CD4-positive, alpha-beta T cell treated with Interleukin-6 for 4 hours (primary cell): ENCODE results near the gene SIN3A.
"Not testable (repeated sequence)": the region's sequence is repeated elsewhere in the genome, so short reads cannot be mapped to it uniquely, and the experiment has no call there.

Experiments used
- DNase-seq: peaks from one replicate; pipeline ENCODE4 v3.0.0-alpha.2; 2020; ENCODE audit warnings: mixed read lengths

The SIN3A gene

GRCh38 chr15:75451674-75452363, at the start of gene SIN3A:
Gene SIN3A (minus strand): TSS chr15:75451690. CDS start chr15:75430375, 21,315 bp downstream.
- peak; percentile 100 for DNase-seq

- no peak for DNase-seq
These were observed 42.2 kb upstream of the SIN3A start for GRCh38 chr15:75493732-75494131.

GRCh38 chr15:75483961-75484360, 32.5 kb upstream of the SIN3A start:
- DNase-seq, result no peak

- not testable (repeated sequence) for DNase-seq
These were observed 32.1 kb upstream of the SIN3A start for GRCh38 chr15:75483556-75483955.

GRCh38 chr15:75483106-75483505, 31.6 kb upstream of the SIN3A start:
- no peak for DNase-seq

- DNase-seq, result not testable (repeated sequence)
These were observed 29.0 kb upstream of the SIN3A start for GRCh38 chr15:75480463-75480862.

GRCh38 chr15:75479670-75480069, 28.2 kb upstream of the SIN3A start:
- DNase-seq, result no peak

- not testable (repeated sequence) for DNase-seq
These were observed 25.6 kb upstream of the SIN3A start for GRCh38 chr15:75477094-75477493.

- no peak for DNase-seq
These were observed 17.6 kb upstream of the SIN3A start for GRCh38 chr15:75468913-75469598.

GRCh38 chr15:75460646-75461045, 9.2 kb upstream of the SIN3A start:
- DNase-seq, result no peak

- no peak for DNase-seq
These were observed 8.1 kb upstream of the SIN3A start for GRCh38 chr15:75459581-75459980.

GRCh38 chr15:75456710-75457109, 5.2 kb upstream of the SIN3A start:
- DNase-seq, result no peak

- DNase-seq, result peak; percentile 64
These were observed 4.6 kb upstream of the SIN3A start for GRCh38 chr15:75455982-75456531.

GRCh38 chr15:75455424-75455981, 4.0 kb upstream of the SIN3A start:
- peak; percentile 92 for DNase-seq

- peak; percentile 85 for DNase-seq
These were observed 3.2 kb upstream of the SIN3A start for GRCh38 chr15:75454471-75455378.

GRCh38 chr15:75453703-75454470, 2.4 kb upstream of the SIN3A start:
- DNase-seq, result peak; percentile 98

GRCh38 chr15:75452865-75453702, 1.6 kb upstream of the SIN3A start:
- peak; percentile 44 for DNase-seq

- peak; percentile 84 for DNase-seq
These were observed 924 bp upstream of the SIN3A start for GRCh38 chr15:75452364-75452864.

GRCh38 chr15:75451202-75451673, 252 bp downstream of the SIN3A start:
- no peak for DNase-seq
